ENCODE results near the gene CEP112. TPM values are rescaled to one million over a fixed set of nuclear protein-coding genes. Genes with fewer than 3 reads are reported as not detected.

The CEP112 gene
- total and polyA plus RNA-seq, 2 of the 13 experiments (the other 11 are each of a cell fraction or from before 2014, with no cell fraction given), result 1.2 to 3.4 TPM

DNA sequence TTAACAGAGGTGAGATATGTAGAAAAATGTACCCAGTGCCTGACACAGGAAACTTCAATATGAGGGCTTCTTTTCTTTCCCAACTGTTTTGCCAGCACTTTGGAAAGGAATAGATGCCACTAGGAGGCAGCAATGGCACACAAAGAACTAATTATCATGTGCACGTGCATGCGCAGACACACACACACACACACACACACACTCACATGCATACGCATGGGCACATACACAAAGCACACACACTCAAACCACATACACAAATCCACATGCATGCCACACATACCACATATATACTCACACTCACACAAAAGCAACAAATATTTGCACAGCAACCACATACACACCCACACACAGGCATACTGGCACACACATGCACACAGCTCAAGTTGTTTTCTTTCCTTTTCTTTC, 8.8 kb upstream of the CEP112 start (continued):
- TF ChIP-seq HOMEZ (CRISPR knock-in tag; IDR thresholded peaks at IDR 0.05; ENCODE audit: low read depth) (no peak), ZNF549 (CRISPR knock-in tag; IDR thresholded peaks at IDR 0.05) (no peak), HNF4A (CRISPR knock-in tag; IDR thresholded peaks at IDR 0.05) (no peak), ATF7 (IDR thresholded peaks at IDR 0.05) (no peak), ATF7 (CRISPR knock-in tag; IDR thresholded peaks at IDR 0.05) (no peak), IKZF4 (CRISPR knock-in tag; IDR thresholded peaks at IDR 0.05; ENCODE audit: borderline replicate concordance, low read depth, not compliant biosample characterization) (no peak), EED (CRISPR knock-in tag; IDR thresholded peaks at IDR 0.05) (no peak), RNF219 (CRISPR knock-in tag; IDR thresholded peaks at IDR 0.05) (no peak), ZC3H13 (CRISPR knock-in tag; IDR thresholded peaks at IDR 0.05) (no peak), MAF1 (CRISPR knock-in tag; IDR thresholded peaks at IDR 0.05; ENCODE audit: borderline replicate concordance) (no peak), EZH2 (conservative IDR thresholded peaks at IDR 0.05; ENCODE audit: low read depth, low read length) (no peak), PITX1 (CRISPR knock-in tag; IDR thresholded peaks at IDR 0.05) (no peak), ZSCAN22 (CRISPR knock-in tag; IDR thresholded peaks at IDR 0.05) (no peak), ZNF563 (CRISPR knock-in tag; IDR thresholded peaks at IDR 0.05) (no peak), ZNF224 (CRISPR knock-in tag; IDR thresholded peaks at IDR 0.05) (no peak), TBP (CRISPR knock-in tag; IDR thresholded peaks at IDR 0.05) (no peak), MIXL1 (CRISPR knock-in tag; IDR thresholded peaks at IDR 0.05) (peak; percentile 96)
- TF ChIP-seq, protein P1, sequence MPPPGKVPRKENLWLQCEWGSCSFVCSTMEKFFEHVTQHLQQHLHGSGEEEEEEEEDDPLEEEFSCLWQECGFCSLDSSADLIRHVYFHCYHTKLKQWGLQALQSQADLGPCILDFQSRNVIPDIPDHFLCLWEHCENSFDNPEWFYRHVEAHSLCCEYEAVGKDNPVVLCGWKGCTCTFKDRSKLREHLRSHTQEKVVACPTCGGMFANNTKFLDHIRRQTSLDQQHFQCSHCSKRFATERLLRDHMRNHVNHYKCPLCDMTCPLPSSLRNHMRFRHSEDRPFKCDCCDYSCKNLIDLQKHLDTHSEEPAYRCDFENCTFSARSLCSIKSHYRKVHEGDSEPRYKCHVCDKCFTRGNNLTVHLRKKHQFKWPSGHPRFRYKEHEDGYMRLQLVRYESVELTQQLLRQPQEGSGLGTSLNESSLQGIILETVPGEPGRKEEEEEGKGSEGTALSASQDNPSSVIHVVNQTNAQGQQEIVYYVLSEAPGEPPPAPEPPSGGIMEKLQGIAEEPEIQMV (CRISPR knock-in tag; IDR thresholded peaks at IDR 0.05; ENCODE audit: low read depth), result peak; percentile 73
- TF ChIP-seq, protein P2, sequence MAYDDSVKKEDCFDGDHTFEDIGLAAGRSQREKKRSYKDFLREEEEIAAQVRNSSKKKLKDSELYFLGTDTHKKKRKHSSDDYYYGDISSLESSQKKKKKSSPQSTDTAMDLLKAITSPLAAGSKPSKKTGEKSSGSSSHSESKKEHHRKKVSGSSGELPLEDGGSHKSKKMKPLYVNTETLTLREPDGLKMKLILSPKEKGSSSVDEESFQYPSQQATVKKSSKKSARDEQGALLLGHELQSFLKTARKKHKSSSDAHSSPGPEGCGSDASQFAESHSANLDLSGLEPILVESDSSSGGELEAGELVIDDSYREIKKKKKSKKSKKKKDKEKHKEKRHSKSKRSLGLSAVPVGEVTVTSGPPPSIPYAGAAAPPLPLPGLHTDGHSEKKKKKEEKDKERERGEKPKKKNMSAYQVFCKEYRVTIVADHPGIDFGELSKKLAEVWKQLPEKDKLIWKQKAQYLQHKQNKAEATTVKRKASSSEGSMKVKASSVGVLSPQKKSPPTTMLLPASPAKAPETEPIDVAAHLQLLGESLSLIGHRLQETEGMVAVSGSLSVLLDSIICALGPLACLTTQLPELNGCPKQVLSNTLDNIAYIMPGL (CRISPR knock-in tag; IDR thresholded peaks at IDR 0.05; ENCODE audit: borderline replicate concordance in 1 of 2, low read depth in 1 of 2), result peak; percentile 84 to 89
- TF ChIP-seq, protein P3, sequence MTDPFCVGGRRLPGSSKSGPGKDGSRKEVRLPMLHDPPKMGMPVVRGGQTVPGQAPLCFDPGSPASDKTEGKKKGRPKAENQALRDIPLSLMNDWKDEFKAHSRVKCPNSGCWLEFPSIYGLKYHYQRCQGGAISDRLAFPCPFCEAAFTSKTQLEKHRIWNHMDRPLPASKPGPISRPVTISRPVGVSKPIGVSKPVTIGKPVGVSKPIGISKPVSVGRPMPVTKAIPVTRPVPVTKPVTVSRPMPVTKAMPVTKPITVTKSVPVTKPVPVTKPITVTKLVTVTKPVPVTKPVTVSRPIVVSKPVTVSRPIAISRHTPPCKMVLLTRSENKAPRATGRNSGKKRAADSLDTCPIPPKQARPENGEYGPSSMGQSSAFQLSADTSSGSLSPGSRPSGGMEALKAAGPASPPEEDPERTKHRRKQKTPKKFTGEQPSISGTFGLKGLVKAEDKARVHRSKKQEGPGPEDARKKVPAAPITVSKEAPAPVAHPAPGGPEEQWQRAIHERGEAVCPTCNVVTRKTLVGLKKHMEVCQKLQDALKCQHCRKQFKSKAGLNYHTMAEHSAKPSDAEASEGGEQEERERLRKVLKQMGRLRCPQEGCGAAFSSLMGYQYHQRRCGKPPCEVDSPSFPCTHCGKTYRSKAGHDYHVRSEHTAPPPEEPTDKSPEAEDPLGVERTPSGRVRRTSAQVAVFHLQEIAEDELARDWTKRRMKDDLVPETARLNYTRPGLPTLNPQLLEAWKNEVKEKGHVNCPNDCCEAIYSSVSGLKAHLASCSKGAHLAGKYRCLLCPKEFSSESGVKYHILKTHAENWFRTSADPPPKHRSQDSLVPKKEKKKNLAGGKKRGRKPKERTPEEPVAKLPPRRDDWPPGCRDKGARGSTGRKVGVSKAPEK (CRISPR knock-in tag; IDR thresholded peaks at IDR 0.05; ENCODE audit: borderline replicate concordance), result 0 out of 2 replicates have a peak, but pooled peaks have one; percentile 13

All from HepG2 (cell line).